22Rv1 (cell line): ENCODE measurements around the gene MEST.
"Not testable (repeated sequence)": the region's sequence is repeated elsewhere in the genome, so short reads cannot be mapped to it uniquely, and the experiment has no call there.

ENCODE experiments used
- H3K27ac ChIP-seq: fragments of 450-650 bp; 2 replicates; pipeline ENCODE4 v1.5.1; 2017
- ZFX ChIP-seq: fragments of 450-650 bp; IDR thresholded peaks from 2 replicates; pipeline ENCODE4 v1.6.1; 2017; ENCODE audit warnings: antibody characterized with exemption, borderline replicate concordance
- TF ChIP-seq, protein P1 (sequence below): fragments of 450-650 bp; IDR thresholded peaks from 2 replicates; pipeline ENCODE4 v1.5.1; 2017; ENCODE audit warnings: mild to moderate bottlenecking

MEST gene

DNA sequence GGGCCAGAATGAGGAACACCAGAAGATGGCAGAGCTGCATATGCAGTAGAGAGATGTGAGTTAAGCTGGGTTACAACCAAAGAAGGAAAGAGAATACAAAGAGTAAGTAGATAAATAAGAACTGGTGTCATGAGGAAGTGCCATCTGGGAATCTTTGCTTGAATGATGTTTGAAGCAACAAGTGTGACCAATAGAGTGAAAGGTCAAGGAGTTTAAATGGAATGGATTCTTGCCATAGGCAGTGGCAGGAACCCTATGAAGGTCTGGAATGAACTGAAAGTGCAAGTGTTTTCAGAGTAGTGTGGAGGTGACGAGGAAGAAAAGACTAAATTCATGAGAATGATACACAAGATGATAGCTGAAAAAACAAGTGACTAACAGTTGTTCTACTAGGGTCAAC, 21.6 kb downstream of the MEST start:
- no peak overlapping the region for H3K27ac ChIP-seq
- TF ChIP-seq, protein P1, sequence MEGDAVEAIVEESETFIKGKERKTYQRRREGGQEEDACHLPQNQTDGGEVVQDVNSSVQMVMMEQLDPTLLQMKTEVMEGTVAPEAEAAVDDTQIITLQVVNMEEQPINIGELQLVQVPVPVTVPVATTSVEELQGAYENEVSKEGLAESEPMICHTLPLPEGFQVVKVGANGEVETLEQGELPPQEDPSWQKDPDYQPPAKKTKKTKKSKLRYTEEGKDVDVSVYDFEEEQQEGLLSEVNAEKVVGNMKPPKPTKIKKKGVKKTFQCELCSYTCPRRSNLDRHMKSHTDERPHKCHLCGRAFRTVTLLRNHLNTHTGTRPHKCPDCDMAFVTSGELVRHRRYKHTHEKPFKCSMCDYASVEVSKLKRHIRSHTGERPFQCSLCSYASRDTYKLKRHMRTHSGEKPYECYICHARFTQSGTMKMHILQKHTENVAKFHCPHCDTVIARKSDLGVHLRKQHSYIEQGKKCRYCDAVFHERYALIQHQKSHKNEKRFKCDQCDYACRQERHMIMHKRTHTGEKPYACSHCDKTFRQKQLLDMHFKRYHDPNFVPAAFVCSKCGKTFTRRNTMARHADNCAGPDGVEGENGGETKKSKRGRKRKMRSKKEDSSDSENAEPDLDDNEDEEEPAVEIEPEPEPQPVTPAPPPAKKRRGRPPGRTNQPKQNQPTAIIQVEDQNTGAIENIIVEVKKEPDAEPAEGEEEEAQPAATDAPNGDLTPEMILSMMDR, result no peak
- TF ChIP-seq ZFX, result no peak

DNA sequence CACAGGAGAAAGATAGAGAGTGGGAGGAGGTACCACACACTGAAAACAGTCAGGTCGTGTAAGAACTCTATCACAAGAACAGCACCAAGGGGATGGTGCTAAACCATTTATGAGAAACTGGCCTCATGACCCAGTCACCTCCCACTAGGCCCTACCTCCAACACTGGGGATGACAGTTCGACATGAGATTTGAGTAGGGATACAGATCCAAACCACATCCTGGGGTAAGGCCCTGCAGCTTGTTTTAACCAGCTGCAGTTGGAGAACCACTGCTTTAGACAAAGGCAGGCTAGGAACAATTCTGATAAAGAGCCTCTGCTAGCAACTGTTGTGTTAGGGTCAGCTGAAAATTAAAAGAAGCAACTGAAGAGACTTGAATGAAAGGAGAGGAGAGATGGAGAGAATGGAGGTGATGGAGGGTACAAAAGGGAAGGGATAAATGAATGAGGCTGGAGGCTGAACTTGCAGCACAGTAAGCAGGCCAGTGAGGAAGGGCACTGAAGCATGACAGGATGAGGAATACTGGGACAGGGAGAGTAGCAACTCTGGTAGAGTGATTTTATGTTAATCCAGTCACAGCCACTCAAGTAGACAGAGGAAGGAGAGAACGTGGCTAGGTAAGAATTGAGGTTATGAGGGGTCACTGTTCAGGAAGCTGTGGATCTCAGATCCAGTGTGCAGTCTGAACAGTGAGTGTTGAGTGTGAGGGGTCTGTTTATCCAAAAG, 23.6 kb downstream of the MEST start:
- no peak for TF ChIP-seq ZFX
- TF ChIP-seq, protein P1, result no peak
- H3K27ac ChIP-seq, result no peak overlapping the region

DNA sequence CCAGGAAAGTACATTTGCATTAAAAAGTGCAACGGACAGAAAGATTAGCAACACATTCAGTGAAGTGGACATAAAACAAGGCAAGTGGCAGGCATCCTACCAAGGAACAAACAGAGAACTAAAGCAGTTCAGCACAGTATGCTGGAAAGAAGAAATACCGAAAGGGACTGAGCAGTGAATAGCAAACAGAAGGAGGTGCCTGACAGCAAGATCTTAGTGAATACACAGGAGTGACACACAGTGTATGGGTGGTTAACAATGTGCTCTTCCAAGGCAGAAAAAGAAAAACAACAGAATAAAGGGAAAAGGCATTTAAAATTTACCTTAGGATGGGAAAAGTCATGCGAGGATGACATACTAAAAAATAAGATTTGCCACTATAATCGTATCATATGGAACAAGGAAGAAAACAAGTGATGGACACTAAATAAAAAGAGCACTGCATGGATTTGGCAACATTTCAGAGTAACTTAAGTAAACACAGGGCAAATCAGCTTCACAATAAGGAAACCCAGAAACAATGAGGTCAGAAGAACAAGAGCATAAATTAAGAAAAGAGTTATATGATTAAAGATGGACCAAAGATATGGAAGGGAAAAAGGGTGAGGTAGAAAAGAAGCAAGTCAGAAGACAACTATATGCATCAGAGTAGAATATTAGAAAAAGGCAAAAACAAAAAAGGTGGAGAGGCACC, 29.5 kb downstream of the MEST start:
- H3K27ac ChIP-seq, result no peak overlapping the region
- TF ChIP-seq ZFX, result no peak
- TF ChIP-seq, protein P1, result no peak

DNA sequence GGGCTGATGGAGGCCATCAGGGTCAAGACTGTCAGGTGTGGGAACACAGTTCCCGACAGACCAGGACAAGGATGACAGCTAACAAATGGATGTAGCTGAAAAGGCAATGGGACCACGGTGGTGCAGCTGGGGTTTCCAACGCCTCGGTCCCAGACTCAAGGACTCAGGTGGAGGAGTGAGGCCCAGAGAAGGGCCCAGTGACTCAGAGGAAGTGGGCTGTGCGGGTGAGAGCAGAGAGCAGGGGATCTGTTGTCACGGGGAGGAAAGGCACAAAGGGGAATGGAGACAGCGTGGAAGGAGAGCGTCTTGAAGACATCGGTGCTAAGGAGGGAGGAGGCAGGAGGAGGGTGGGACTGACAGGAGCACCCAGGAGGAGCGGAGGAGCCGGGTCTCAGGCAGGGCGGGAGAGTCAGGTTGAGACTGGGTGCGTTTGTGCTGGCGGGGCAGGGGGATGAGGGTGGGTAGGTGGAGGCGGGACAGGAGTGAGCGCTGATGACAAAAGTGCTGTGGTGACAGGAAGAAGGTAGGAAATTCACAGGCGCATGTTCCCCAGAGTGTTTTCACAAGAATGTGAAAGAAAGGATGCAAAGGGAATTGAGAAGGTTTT, 31.7 kb downstream of the MEST start:
- not testable (repeated sequence) for H3K27ac ChIP-seq

DNA sequence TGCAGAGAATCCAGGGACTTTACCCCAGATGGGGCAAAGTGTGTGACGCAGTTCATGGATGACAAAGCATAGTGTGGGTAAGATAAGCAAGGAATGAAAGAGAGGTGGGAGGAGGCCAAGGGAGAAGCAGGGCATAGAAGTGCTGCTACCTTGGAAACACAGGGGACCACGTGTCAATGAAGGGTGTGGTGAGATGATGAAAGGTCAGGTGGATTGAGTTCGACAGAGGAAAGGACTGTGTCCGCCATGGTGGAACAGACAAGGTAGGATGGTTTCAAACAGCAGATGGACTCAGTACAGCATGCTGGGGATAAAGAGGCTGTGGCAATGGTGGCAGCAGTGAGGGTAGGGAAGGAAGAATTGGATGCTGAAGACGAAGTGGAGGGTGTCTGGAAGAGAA, 32.7 kb downstream of the MEST start:
- no peak overlapping the region for H3K27ac ChIP-seq
- TF ChIP-seq ZFX, result no peak
- TF ChIP-seq, protein P1, result no peak

DNA sequence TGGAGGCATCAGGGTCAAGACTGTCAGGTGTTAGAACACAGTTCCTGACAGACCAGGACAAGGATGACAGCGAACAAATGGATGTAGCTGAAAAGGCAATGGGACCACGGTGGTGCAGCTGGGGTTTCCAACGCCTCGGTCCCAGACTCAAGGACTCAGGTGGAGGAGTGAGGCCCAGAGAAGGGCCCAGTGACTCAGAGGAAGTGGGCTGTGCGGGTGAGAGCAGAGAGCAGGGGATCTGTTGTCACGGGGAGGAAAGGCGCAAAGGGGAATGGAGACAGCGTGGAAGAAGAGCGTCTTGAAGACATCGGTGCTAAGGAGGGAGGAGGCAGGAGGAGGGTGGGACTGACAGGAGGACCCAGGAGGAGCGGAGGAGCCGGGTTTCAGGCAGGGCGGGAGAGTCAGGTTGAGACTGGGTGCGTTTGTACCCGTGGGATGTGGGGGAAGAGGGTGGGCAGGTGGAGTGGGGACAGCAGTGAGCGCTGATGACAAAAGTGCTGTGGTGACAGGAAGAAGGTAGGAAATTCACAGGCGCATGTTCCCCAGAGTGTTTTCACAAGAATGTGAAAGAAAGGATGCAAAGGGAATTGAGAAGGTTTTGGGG, 36.0 kb downstream of the MEST start:
- not testable (repeated sequence) for H3K27ac ChIP-seq

DNA sequence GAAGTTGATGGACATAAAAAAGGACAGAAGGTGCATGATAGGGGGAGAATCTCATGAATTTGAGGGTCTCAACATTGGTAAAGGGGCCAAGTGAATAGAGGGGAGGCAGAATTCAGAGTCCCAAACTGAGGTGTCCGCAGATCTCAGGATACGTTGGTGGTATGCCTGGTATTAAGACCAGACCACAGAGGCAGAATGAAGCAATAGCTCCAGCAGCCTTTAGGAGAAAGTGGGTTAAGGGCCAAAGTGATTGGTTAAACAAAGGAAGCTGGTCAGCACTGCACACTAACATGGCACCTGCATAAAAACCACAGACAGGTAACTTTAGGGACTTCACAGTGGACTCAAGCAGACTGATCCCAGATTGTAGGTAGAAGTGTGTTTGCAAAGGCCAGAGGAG, 37.5 kb downstream of the MEST start:
- no peak for TF ChIP-seq ZFX
- TF ChIP-seq, protein P1, result no peak

DNA sequence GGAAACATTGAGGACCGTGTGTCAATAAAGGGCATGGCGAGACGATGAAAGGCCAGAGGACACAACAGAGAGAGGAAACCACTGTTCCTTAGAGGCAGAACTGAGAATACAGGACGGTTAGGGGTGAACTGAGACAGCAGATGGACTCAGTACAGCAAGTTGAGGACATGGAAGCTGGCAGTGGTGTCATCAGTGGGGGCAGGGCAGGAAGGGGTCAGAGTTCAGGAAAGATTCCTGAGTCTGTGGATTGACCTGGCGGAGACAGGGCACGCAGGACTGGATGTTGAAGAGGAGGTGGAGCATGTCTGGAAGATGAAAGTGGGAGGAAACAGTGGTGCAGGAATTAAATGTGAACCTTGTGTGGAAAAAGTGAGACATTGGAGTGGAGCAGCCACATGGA, 46.0 kb downstream of the MEST start:
- not testable (repeated sequence) for H3K27ac ChIP-seq

More for the DNA sequence above, 37.5 kb downstream of the MEST start:
- no peak overlapping the region for H3K27ac ChIP-seq

DNA sequence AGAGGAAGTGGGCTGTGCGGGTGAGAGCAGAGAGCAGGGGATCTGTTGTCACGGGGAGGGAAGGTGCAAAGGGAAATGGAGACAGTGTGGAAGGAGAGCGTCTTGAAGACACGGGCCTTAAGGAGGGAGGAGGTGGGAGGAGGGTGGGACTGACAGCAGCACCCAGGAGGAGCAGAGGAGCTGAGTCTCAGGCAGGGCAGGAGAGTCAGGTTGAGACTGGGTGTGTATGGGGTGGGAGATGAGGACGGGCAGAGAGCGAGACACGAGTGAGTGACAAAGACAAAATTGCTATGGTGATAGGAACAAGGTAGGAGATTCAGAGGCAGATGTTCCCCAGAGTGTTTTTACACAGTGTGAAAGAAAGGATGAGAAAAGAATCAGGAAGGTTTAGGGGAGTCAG, 49.4 kb downstream of the MEST start:
- not testable (repeated sequence) for H3K27ac ChIP-seq

DNA sequence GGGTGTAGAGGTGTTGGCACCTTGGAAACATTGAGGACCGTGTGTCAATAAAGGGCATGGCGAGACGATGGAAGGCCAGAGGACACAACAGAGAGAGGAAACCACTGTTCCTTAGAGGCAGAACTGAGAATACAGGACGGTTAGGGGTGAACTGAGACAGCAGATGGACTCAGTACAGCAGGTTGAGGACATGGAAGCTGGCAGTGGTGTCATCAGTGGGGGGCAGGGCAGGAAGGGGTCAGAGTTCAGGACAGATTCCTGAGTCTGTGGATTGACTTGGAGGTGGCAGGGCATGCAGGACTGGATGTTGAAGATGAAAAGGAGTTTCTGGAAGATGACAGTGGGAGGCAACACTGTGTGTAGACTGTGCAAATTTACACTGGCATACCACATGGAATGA, 50.4 kb downstream of the MEST start:
- H3K27ac ChIP-seq, result not testable (repeated sequence)
